Liver (tissue), 9 donors: ENCODE measurements around the gene ATP2A3. TPM values are rescaled to one million over a fixed set of nuclear protein-coding genes. Genes with fewer than 3 reads are reported as not detected.

Experiments
- DNase-seq: peaks from one replicate; pipeline ENCODE4 v3.0.0-alpha.2; 2017; ENCODE audit warnings: low spot score
- H3K27ac ChIP-seq, 2 donors: one replicate each; pipeline ENCODE4 v1.7.0; 2013; ENCODE audit warnings: inconsistent platforms in 2 of 2, low read length in 2 of 2, control low read depth in 1 of 2, low read depth in 1 of 2, mild to moderate bottlenecking in 1 of 2
- H3K27me3 ChIP-seq, 4 donors: one replicate each; pipeline versions ENCODE4 v1.6.1 to v1.7.0; 2013; ENCODE audit warnings: low read length in 3 of 4, inconsistent platforms in 1 of 4, mild to moderate bottlenecking in 1 of 4, moderate library complexity in 1 of 4; ENCODE audit not compliant: control insufficient read depth in 4 of 4, insufficient read depth in 4 of 4
- H3K36me3 ChIP-seq, 4 donors: one replicate each; pipeline versions ENCODE4 v1.6.1 to v1.7.0; 2013; ENCODE audit warnings: low read length in 3 of 4, mild to moderate bottlenecking in 3 of 4, low read depth in 1 of 4, moderate library complexity in 1 of 4; ENCODE audit not compliant: control insufficient read depth in 4 of 4, insufficient read depth in 3 of 4
- H3K4me1 ChIP-seq, 4 donors: one replicate each; pipeline versions ENCODE4 v1.6.1 to v1.7.0; 2013; ENCODE audit warnings: low read length in 3 of 4, mild to moderate bottlenecking in 3 of 4, moderate library complexity in 1 of 4; ENCODE audit not compliant: control insufficient read depth in 4 of 4, insufficient read depth in 4 of 4
- H3K4me3 ChIP-seq, 3 donors: one replicate each; pipeline versions ENCODE4 v1.6.1 to v1.7.0; 2013; ENCODE audit warnings: low read length in 3 of 3, control low read depth in 1 of 3, low read depth in 1 of 3, mild to moderate bottlenecking in 1 of 3
- H3K9ac ChIP-seq, 2 donors: one replicate each; pipeline ENCODE4 v1.7.0; 2013; ENCODE audit warnings: low read length in 2 of 2, mild to moderate bottlenecking in 2 of 2, moderate library complexity in 2 of 2, control low read depth in 1 of 2, low read depth in 1 of 2
- H3K9me3 ChIP-seq, 4 donors: one replicate each; pipeline versions ENCODE4 v1.6.1 to v1.7.0; 2013; ENCODE audit warnings: low read length in 3 of 4; ENCODE audit not compliant: control insufficient read depth in 4 of 4
- EGR1 ChIP-seq, 2 donors: IDR thresholded peaks; 2 replicates each; pipeline ENCODE4 v1.6.1; 2016 to 2018; ENCODE audit warnings: antibody characterized with exemption in 2 of 2, low read depth in 2 of 2
- FOXA1 ChIP-seq: IDR thresholded peaks from 2 replicates; pipeline ENCODE4 v1.6.1; 2016; ENCODE audit warnings: antibody characterized with exemption
- FOXA2 ChIP-seq: IDR thresholded peaks from 2 replicates; pipeline ENCODE4 v1.6.1; 2016; ENCODE audit warnings: antibody characterized with exemption
- GABPA ChIP-seq, 2 donors: IDR thresholded peaks in 1 of 2; conservative IDR thresholded peaks in 1 of 2; 2 replicates each; pipeline ENCODE4 v1.6.1; 2016; ENCODE audit warnings: antibody characterized with exemption in 2 of 2, mild to moderate bottlenecking in 1 of 2, moderate library complexity in 1 of 2
- HNF4A ChIP-seq, 2 donors: conservative IDR thresholded peaks; 2 replicates each; pipeline ENCODE4 v1.6.1; 2016; ENCODE audit warnings: antibody characterized with exemption in 2 of 2, mild to moderate bottlenecking in 2 of 2
- HNF4G ChIP-seq: IDR thresholded peaks from 2 replicates; pipeline ENCODE4 v1.6.1; 2016; ENCODE audit warnings: antibody characterized with exemption
- JUND ChIP-seq, 2 donors: IDR thresholded peaks; 2 replicates each; pipeline ENCODE4 v1.6.1; 2016; ENCODE audit warnings: antibody characterized with exemption in 2 of 2
- NR2F2 ChIP-seq: IDR thresholded peaks from 2 replicates; pipeline ENCODE4 v1.6.1; 2016; ENCODE audit warnings: antibody characterized with exemption
- RAD21 ChIP-seq, 2 donors: IDR thresholded peaks; 2 replicates each; pipeline ENCODE4 v1.6.1; 2016; ENCODE audit warnings: antibody characterized with exemption in 2 of 2, mild to moderate bottlenecking in 2 of 2
- SP1 ChIP-seq: IDR thresholded peaks from 2 replicates; pipeline ENCODE4 v1.6.1; 2018; ENCODE audit warnings: antibody characterized with exemption, mild to moderate bottlenecking
- TAF1 ChIP-seq: conservative IDR thresholded peaks from 2 replicates; pipeline ENCODE4 v1.6.1; 2016; ENCODE audit warnings: antibody characterized with exemption, mild to moderate bottlenecking
- YY1 ChIP-seq: IDR thresholded peaks from 2 replicates; pipeline ENCODE4 v1.6.1; 2016; ENCODE audit warnings: antibody characterized with exemption, mild to moderate bottlenecking
- WGBS: extraction: QIAGEN DNeasy Blood & Tissue Kit; methylation state at CpG from one replicate; pipeline ENCODE4 v1.1.7; 2013; 5-methylcytosine and 5-hydroxymethylcytosine counted together
- polyA plus RNA-seq, 2 donors: library from polyadenylated mRNA; stranded (reverse) in 1 of 2; unstranded in 1 of 2; fragments of 200-250 nt in 1 of 2; fragments of >200 nt in 1 of 2; fragmentation: Nextera tagmentation in 1 of 2; extraction: Ambion mirVana in 1 of 2; gene quantifications; one replicate each; pipeline versions ENCODE4 v1.2.1 to v1.2.3, GENCODE V29; 2013 to 2015
- total RNA-seq, 2 donors: library from RNA; depleted of rRNA; stranded (reverse); fragments of >200 nt; gene quantifications; one replicate each; pipeline ENCODE4 v1.2.3, GENCODE V29; 2014
- TF ChIP-seq, protein P1 (sequence below): IDR thresholded peaks from 2 replicates; pipeline ENCODE4 v1.6.1; 2016; ENCODE audit warnings: antibody characterized with exemption
- TF ChIP-seq, protein P2 (sequence below): IDR thresholded peaks from 2 replicates; pipeline ENCODE4 v1.6.1; 2016; ENCODE audit warnings: antibody characterized with exemption
- TF ChIP-seq, protein P3 (sequence below): fragments of 150-350 bp; IDR thresholded peaks from 2 replicates; pipeline ENCODE4 v1.5.1; 2017; ENCODE audit warnings: improper control_type of control experiment, low read depth, low read length; ENCODE audit not compliant: missing input control
- TF ChIP-seq, protein P4 (sequence below): IDR thresholded peaks from 2 replicates; pipeline ENCODE4 v1.6.1; 2016; ENCODE audit warnings: antibody characterized with exemption, mild to moderate bottlenecking
- donor health status: healthy.
- donor health status: healthy.
- donor health status: healthy.
- donor health status: healthy.
- donor health status: healthy.

The ATP2A3 gene
- total and polyA plus RNA-seq, 4 donors: 1.4 to 17.1 (median 3.2) TPM

DNA sequence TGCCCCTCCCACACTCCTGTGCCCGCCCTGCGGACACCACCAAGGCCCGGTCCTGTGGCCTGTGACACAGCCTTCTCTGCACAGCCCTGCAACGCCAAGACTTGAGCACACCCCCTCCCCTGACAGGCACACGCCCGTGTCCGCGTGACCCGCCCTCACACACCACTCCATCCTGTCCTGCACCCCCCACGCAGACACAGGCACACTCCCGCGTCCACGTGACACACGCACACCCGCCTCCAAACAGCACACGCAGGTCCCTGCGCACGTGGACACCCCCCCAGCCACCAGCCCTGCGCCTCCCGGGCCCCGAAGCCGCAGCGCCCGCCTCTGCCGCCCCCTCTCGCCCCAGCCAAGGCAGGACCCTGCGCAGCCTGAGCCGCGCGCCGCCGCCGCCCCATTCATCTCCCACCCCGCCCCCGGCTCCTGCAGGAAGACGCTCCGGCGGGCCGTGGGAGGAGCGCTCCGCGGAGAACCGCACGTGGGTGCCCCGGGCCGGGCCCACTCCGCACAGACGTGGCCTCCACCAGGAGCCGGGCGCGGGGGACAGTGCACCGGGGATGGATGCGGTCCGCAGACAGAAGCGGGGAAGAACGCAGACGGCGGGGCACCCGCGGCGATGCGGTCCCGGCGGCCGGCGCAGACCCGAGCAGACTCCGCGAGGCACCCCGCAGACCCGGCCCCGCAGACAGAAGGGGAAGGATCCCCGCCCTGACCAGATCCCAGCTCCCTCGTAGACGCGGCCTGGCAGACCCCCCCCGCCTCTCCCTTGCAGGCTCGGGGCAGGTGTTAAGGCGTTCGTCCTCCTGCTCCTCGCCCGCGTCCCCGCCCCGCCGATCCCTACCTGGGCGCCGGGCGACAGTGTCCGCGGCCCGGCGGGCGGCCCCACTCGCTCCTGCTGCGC is 71.9 kb downstream of the ATP2A3 start:
- no peaks in the 10 kb centered on the region for H3K36me3 ChIP-seq
- peaks cover 2 to 22% (median 9%) of the 10 kb centered on the region in 4 donors for H3K4me1 ChIP-seq
- TF ChIP-seq GABPA (IDR thresholded peaks at IDR 0.05 in 1 of 2, conservative IDR thresholded peaks at IDR 0.05 in 1 of 2) (no peak), FOXA2 (no peak), FOXA1 (no peak), TAF1 (no peak), NR2F2 (no peak)
- TF ChIP-seq, protein P1, sequence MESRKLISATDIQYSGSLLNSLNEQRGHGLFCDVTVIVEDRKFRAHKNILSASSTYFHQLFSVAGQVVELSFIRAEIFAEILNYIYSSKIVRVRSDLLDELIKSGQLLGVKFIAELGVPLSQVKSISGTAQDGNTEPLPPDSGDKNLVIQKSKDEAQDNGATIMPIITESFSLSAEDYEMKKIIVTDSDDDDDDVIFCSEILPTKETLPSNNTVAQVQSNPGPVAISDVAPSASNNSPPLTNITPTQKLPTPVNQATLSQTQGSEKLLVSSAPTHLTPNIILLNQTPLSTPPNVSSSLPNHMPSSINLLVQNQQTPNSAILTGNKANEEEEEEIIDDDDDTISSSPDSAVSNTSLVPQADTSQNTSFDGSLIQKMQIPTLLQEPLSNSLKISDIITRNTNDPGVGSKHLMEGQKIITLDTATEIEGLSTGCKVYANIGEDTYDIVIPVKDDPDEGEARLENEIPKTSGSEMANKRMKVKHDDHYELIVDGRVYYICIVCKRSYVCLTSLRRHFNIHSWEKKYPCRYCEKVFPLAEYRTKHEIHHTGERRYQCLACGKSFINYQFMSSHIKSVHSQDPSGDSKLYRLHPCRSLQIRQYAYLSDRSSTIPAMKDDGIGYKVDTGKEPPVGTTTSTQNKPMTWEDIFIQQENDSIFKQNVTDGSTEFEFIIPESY: no peak
- TF ChIP-seq, protein P2, sequence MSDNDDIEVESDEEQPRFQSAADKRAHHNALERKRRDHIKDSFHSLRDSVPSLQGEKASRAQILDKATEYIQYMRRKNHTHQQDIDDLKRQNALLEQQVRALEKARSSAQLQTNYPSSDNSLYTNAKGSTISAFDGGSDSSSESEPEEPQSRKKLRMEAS: no peak
- TF ChIP-seq, protein P3, sequence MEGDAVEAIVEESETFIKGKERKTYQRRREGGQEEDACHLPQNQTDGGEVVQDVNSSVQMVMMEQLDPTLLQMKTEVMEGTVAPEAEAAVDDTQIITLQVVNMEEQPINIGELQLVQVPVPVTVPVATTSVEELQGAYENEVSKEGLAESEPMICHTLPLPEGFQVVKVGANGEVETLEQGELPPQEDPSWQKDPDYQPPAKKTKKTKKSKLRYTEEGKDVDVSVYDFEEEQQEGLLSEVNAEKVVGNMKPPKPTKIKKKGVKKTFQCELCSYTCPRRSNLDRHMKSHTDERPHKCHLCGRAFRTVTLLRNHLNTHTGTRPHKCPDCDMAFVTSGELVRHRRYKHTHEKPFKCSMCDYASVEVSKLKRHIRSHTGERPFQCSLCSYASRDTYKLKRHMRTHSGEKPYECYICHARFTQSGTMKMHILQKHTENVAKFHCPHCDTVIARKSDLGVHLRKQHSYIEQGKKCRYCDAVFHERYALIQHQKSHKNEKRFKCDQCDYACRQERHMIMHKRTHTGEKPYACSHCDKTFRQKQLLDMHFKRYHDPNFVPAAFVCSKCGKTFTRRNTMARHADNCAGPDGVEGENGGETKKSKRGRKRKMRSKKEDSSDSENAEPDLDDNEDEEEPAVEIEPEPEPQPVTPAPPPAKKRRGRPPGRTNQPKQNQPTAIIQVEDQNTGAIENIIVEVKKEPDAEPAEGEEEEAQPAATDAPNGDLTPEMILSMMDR: no peak
- peak overlapping the region in 1 of 2 donors; percentile 45 for H3K27ac ChIP-seq
- H3K9ac ChIP-seq: no peak overlapping the region
- 2% methylated on average over 96 of the region's 96 CpGs for WGBS
- H3K9me3 ChIP-seq: no peaks in the 10 kb centered on the region
- no peaks in the 10 kb centered on the region for H3K27me3 ChIP-seq
- DNase-seq: no peak
- peak overlapping the region in 2 of 3 donors; percentile 10 to 55 for H3K4me3 ChIP-seq

DNA sequence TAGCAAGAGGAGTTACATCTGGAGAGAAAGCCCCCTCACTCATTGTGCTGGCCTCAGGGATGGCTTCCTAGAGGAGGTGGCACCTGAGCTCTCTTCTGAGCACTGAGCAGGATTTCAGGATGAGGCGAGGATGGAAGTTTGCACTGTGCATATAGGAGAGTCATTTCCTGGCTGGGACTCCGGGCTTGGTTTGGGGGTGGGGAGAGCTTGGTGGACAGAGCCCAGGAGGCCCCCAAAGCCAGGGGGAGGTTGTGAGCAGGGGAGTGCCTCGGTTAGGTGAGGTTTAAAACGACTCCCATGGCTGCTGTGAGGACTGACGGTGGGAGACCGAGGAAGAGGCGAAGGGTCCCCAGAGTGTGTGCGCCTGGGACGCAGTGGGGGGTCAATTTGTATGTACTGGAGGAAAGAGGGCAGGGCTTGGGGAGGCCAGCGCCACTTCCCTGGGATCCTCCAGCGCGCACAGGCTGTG is 72.6 kb downstream of the ATP2A3 start:
- H3K27me3 ChIP-seq: peaks cover 0 to 2% (median 0%) of the 10 kb centered on the region in 4 donors
- 34% methylated on average over 12 of the region's 12 CpGs for WGBS
- H3K4me1 ChIP-seq: peaks cover 2 to 27% (median 12%) of the 10 kb centered on the region in 4 donors
- TF ChIP-seq, protein P2: no peak
- H3K4me3 ChIP-seq: no peak overlapping the region
- DNase-seq: no peak
- no peaks in the 10 kb centered on the region for H3K9me3 ChIP-seq
- no peaks in the 10 kb centered on the region for H3K36me3 ChIP-seq
- H3K9ac ChIP-seq: no peak overlapping the region
- H3K27ac ChIP-seq: no peak overlapping the region

DNA sequence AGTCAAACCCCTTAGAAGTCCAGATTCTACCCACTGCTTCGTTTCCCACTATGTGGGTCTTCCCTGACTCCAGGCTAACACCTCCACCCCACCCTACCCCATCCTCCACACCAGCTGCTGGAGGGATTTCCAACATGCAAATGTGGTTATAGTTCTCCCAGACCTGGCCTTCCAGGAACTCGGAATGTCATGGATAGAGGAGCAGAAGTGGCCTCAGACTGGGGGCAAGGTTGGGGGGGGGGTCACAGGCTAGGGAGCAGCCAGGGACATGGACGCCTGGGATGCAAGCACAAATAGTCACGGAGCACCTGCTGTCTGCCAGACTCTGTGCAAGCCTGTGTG is 73.4 kb downstream of the ATP2A3 start:
- H3K27ac ChIP-seq: no peak overlapping the region
- no peak overlapping the region for H3K9ac ChIP-seq
- 70% methylated on average over 4 of the region's 4 CpGs for WGBS
- peaks cover 0 to 2% (median 0%) of the 10 kb centered on the region in 4 donors for H3K27me3 ChIP-seq
- H3K4me1 ChIP-seq: peaks cover 2 to 32% (median 14%) of the 10 kb centered on the region in 4 donors
- no peaks in the 10 kb centered on the region for H3K9me3 ChIP-seq
- H3K36me3 ChIP-seq: no peaks in the 10 kb centered on the region
- DNase-seq: no peak
- no peak overlapping the region for H3K4me3 ChIP-seq
- TF ChIP-seq JUND (IDR thresholded peaks at IDR 0.05): no peak
- no peak for TF ChIP-seq FOXA1
- TF ChIP-seq HNF4A (conservative IDR thresholded peaks at IDR 0.05): no peak
- no peak for TF ChIP-seq TAF1
- TF ChIP-seq, protein P1: no peak
- no peak for TF ChIP-seq SP1
- TF ChIP-seq HNF4G: no peak
- TF ChIP-seq GABPA (IDR thresholded peaks at IDR 0.05 in 1 of 2, conservative IDR thresholded peaks at IDR 0.05 in 1 of 2): no peak
- no peak for TF ChIP-seq RAD21 (IDR thresholded peaks at IDR 0.05)
- TF ChIP-seq EGR1 (IDR thresholded peaks at IDR 0.05; ENCODE audit: low read depth in 2 of 2): no peak
- no peak for TF ChIP-seq YY1
- TF ChIP-seq, protein P4, sequence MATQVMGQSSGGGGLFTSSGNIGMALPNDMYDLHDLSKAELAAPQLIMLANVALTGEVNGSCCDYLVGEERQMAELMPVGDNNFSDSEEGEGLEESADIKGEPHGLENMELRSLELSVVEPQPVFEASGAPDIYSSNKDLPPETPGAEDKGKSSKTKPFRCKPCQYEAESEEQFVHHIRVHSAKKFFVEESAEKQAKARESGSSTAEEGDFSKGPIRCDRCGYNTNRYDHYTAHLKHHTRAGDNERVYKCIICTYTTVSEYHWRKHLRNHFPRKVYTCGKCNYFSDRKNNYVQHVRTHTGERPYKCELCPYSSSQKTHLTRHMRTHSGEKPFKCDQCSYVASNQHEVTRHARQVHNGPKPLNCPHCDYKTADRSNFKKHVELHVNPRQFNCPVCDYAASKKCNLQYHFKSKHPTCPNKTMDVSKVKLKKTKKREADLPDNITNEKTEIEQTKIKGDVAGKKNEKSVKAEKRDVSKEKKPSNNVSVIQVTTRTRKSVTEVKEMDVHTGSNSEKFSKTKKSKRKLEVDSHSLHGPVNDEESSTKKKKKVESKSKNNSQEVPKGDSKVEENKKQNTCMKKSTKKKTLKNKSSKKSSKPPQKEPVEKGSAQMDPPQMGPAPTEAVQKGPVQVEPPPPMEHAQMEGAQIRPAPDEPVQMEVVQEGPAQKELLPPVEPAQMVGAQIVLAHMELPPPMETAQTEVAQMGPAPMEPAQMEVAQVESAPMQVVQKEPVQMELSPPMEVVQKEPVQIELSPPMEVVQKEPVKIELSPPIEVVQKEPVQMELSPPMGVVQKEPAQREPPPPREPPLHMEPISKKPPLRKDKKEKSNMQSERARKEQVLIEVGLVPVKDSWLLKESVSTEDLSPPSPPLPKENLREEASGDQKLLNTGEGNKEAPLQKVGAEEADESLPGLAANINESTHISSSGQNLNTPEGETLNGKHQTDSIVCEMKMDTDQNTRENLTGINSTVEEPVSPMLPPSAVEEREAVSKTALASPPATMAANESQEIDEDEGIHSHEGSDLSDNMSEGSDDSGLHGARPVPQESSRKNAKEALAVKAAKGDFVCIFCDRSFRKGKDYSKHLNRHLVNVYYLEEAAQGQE: no peak
